Lung (tissue), 16 donors: Measurements from ENCODE around the gene SAA4. TPM values are rescaled to one million over a fixed set of nuclear protein-coding genes. Genes with fewer than 3 reads are reported as not detected.

Experiments
- ATAC-seq: fragments of 200-7000 bp; cut with Tn5 transposase; one replicate; pipeline ENCODE4 v1.9.1; 2020; ENCODE audit warnings: moderate number of reproducible peaks; ENCODE audit not compliant: insufficient read depth, low FRiP score
- DNase-seq, 3 donors: peaks; one replicate each; pipeline ENCODE4 v3.0.0-alpha.2; 2013 to 2017
- H3K27ac ChIP-seq, 2 donors: one replicate each; pipeline ENCODE4 v1.5.1; 2013; ENCODE audit warnings: mild to moderate bottlenecking in 2 of 2, moderate library complexity in 2 of 2, control low read depth in 1 of 2, inconsistent platforms in 1 of 2, low read depth in 1 of 2, low read length in 1 of 2
- H3K27me3 ChIP-seq, 3 donors: one replicate each; pipeline ENCODE4 v1.5.1; 2013; ENCODE audit warnings: low read length in 2 of 3; ENCODE audit not compliant: control insufficient read depth in 3 of 3, insufficient read depth in 3 of 3
- H3K36me3 ChIP-seq, 4 donors: one replicate each; pipeline ENCODE4 v1.5.1; 2013; ENCODE audit warnings: low read length in 4 of 4, mild to moderate bottlenecking in 1 of 4, moderate library complexity in 1 of 4; ENCODE audit not compliant: control insufficient read depth in 4 of 4, insufficient read depth in 4 of 4
- H3K4me1 ChIP-seq, 5 donors: one replicate each; pipeline ENCODE4 v1.5.1; 2013; ENCODE audit warnings: low read length in 5 of 5, mild to moderate bottlenecking in 2 of 5, moderate library complexity in 1 of 5; ENCODE audit not compliant: control insufficient read depth in 5 of 5, insufficient read depth in 5 of 5
- H3K4me3 ChIP-seq: one replicate; pipeline ENCODE4 v1.5.1; 2013; ENCODE audit warnings: mild to moderate bottlenecking, control low read depth, moderate library complexity
- H3K9ac ChIP-seq, 2 donors: one replicate each; pipeline ENCODE4 v1.5.1; 2013; ENCODE audit warnings: low read length in 2 of 2, control low read depth in 1 of 2; ENCODE audit not compliant: insufficient read depth in 1 of 2
- H3K9me3 ChIP-seq, 4 donors: one replicate each; pipeline ENCODE4 v1.5.1; 2013; ENCODE audit warnings: low read length in 3 of 4, mild to moderate bottlenecking in 1 of 4, moderate library complexity in 1 of 4; ENCODE audit not compliant: control insufficient read depth in 4 of 4, insufficient read depth in 3 of 4
- WGBS, 2 donors: extraction: QIAGEN DNeasy Blood & Tissue Kit; methylation state at CpG; one replicate each; pipeline ENCODE4 v1.1.7; 2013; 5-methylcytosine and 5-hydroxymethylcytosine counted together
- long read RNA-seq, 5 donors: transcript quantifications; one replicate each; lab custom pipeline, GENCODE V29; 2026
- polyA plus RNA-seq, 2 donors: library from polyadenylated mRNA; stranded (reverse); fragments of 200-250 nt; gene quantifications; one replicate each; pipeline ENCODE4 v1.2.1, GENCODE V29; 2013
- total RNA-seq, 2 donors: library from RNA; depleted of rRNA in 1 of 2; stranded (reverse); fragments of >200 nt in 1 of 2; gene quantifications; one replicate each; pipeline ENCODE4 v1.2.1, GENCODE V29; 2014 to 2021
- TF ChIP-seq, protein P1 (sequence below): IDR thresholded peaks from 2 replicates; pipeline ENCODE4 v1.5.1; 2012; ENCODE audit warnings: mild to moderate bottlenecking; ENCODE audit errors: control extremely low read depth, extremely low read depth
- donor health status: control.
- donor health status: control.
- donor health status: Bipolar disorder and iron deficiency.
- donor health status: healthy.
- donor health status: DM: yes; HTN: yes; CAD: no.

SAA4 gene, protein sequence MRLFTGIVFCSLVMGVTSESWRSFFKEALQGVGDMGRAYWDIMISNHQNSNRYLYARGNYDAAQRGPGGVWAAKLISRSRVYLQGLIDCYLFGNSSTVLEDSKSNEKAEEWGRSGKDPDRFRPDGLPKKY
- 1 to 10 TPM in 1 of 2 donors, not detected in 1; 3.8 TPM for total RNA-seq
- 1 to 10 TPM in 1 of 2 donors, under 1 TPM in 1; 0.39 to 6.4 TPM for polyA plus RNA-seq
- long read RNA-seq, donor 1 = 0 reads
- long read RNA-seq, donor 2 = 0 reads
- long read RNA-seq, donor 3 = 0 reads
- long read RNA-seq, donor 4 = 0 reads
- long read RNA-seq, donor 5 = 0 reads

DNA sequence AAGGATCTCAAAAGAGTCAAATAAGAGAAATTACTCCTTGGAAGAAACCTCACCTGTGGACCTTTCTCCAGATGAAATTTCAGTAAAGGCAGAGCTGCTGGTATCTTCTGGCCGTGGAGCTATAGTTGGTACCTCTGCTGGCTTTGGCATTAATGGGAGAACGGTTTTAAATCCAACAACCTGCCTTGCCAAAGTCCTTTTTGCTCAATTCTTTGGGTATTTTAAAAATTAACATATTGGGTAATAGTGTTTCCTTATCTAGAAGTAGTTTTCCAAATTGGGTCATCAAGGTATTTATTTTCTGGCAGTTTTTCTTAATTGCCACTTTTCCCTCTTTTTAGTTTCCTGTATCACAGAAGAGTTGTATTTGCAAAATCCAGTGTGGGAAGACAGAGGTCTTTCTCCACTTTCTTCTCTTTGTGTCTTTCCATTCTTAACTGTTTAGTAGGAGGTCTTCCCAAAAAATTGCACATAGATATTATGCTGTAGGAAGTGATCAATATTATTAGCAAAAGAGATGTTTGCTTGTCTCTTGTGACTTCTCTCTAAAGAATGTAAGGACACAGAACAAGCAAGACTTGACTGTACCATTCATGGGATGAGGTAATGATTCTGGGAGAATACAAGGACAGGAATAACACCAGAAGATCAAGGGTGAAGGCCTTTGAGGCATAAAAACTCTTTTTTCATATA is at the start of gene SAA4:
TSS of gene SAA4 (minus strand) at position 139 of the 693 bp plus-strand sequence. CDS start 876 bp downstream, outside the sequence.
- 68 to 69% methylated on average over 2 of the region's 2 CpGs for WGBS, 2 donors
- H3K9ac ChIP-seq = no peak within 1 kb of the TSS

DNA sequence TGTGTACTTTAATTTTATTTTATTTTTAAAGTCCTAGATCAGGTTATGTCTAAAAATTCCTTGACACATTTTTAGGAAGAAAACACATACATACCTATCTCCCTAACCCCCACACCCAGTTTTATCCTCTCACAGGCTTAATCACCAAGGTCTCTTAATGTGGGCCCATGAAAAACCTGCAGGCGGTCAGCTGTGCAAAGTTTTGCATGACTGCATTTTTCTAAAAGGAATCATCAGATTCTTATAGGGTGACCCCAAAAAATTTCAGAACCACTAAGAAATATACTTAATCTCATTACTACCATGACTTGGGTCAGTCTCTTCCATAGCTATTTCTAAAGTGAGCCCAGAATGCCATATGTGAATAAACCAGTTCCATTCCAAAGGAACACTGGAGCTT is 49.2 kb upstream of the SAA4 start:
- DNase-seq (no peak), ATAC-seq (no peak)
- H3K27me3 ChIP-seq = no peaks in the 10 kb centered on the region
- H3K9me3 ChIP-seq = no peaks in the 10 kb centered on the region
- no peak overlapping the region for H3K4me3 ChIP-seq
- 97 to 99% methylated on average over 1 of the region's 1 CpG for WGBS, 2 donors
- TF ChIP-seq, protein P1, sequence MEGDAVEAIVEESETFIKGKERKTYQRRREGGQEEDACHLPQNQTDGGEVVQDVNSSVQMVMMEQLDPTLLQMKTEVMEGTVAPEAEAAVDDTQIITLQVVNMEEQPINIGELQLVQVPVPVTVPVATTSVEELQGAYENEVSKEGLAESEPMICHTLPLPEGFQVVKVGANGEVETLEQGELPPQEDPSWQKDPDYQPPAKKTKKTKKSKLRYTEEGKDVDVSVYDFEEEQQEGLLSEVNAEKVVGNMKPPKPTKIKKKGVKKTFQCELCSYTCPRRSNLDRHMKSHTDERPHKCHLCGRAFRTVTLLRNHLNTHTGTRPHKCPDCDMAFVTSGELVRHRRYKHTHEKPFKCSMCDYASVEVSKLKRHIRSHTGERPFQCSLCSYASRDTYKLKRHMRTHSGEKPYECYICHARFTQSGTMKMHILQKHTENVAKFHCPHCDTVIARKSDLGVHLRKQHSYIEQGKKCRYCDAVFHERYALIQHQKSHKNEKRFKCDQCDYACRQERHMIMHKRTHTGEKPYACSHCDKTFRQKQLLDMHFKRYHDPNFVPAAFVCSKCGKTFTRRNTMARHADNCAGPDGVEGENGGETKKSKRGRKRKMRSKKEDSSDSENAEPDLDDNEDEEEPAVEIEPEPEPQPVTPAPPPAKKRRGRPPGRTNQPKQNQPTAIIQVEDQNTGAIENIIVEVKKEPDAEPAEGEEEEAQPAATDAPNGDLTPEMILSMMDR = no peak
- H3K27ac ChIP-seq = no peak overlapping the region
- peaks cover 0 to 7% (median 3%) of the 10 kb centered on the region in 5 donors for H3K4me1 ChIP-seq
- no peak overlapping the region for H3K9ac ChIP-seq
- peaks cover 21 to 34% (median 27%) of the 10 kb centered on the region in 4 donors for H3K36me3 ChIP-seq

More for the DNA sequence above, at the start of gene SAA4:
- Histone ChIP-seq H3K27ac (no peak within 1 kb of the TSS), H3K27me3 (peaks cover 0 to 3% (median 0%) of the 10 kb centered on the region in 3 donors), H3K36me3 (no peaks in the 10 kb centered on the region), H3K4me1 (no peaks in the 10 kb centered on the region), H3K9me3 (no peaks in the 10 kb centered on the region), H3K4me3 (no peak within 1 kb of the TSS)
- ATAC-seq = no peak
- no peak for DNase-seq
- TF ChIP-seq, protein P1 = no peak

DNA sequence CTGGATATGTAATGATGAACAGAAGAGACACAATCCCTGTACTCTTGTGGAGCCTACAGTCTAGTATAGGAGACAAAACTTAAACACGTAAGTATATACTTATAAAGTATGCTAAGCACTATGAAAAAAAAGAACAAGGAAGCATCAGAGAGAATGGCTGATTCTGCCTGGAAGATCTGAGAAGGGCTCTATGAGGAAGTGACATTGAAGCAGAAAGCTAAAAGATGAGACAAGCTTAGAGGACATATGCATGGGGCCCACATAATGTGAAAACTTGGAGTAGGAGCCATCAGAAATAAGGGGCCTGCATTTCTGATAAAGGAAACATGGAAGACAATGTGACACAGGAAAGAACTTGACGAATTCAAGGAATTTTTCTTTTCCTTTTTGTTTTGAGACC is 46.0 kb upstream of the SAA4 start:
- DNase-seq (no peak), ATAC-seq (no peak)
- no peak overlapping the region for H3K4me3 ChIP-seq
- no peaks in the 10 kb centered on the region for H3K27me3 ChIP-seq
- H3K9ac ChIP-seq = no peak overlapping the region
- H3K27ac ChIP-seq = no peak overlapping the region
- peaks cover 24 to 41% (median 27%) of the 10 kb centered on the region in 4 donors for H3K36me3 ChIP-seq
- WGBS, 2 donors = 88 to 96% methylated on average over 2 of the region's 2 CpGs
- H3K4me1 ChIP-seq = no peaks in the 10 kb centered on the region
- H3K9me3 ChIP-seq = no peaks in the 10 kb centered on the region
- TF ChIP-seq, protein P1 = no peak
